ENCODE data around the gene LMO7. TPM values are rescaled to one million over a fixed set of nuclear protein-coding genes. Genes with fewer than 3 reads are reported as not detected.

Gene LMO7
- total RNA-seq, 1 experiment from 2014 or later, result 11.8 TPM

- POLR2A ChIA-PET, result no interaction called here
Observed at GRCh38 chr13:75748874-75749273, 112.7 kb downstream of the LMO7 start.

GRCh38 chr13:75749407-75749806 lies 113.3 kb downstream of the LMO7 start:
- Histone ChIP-seq H3K36me3 (ENCODE audit: control insufficient read depth, insufficient read depth, low read length) (no peaks in the 10 kb centered on the region), H3K4me1 (ENCODE audit: control insufficient read depth, insufficient read depth, low read length) (no peaks in the 10 kb centered on the region), H3K27me3 (ENCODE audit: control insufficient read depth, insufficient read depth, low read length) (no peaks in the 10 kb centered on the region), H3K9me3 (ENCODE audit: control insufficient read depth, insufficient read depth, low read depth, low read length) (no peaks in the 10 kb centered on the region), H3K4me3 (ENCODE audit: low read depth in 2 of 2, low read length in 2 of 2) (no peak overlapping the region), H3K27ac (ENCODE audit: low read length) (no peak overlapping the region)
- TF ChIP-seq REST (IDR thresholded peaks at IDR 0.05; ENCODE audit: insufficient read depth in 1 of 2, low read depth in 2 of 2, low read length in 1 of 2), result no peak
- no peak for TF ChIP-seq POLR2AphosphoS5 (IDR thresholded peaks at IDR 0.05; ENCODE audit: low read depth, low read length)
- TF ChIP-seq SIN3A (IDR thresholded peaks at IDR 0.05; ENCODE audit: borderline replicate concordance, insufficient read depth, low read depth, low read length), result no peak
- no peak for TF ChIP-seq CTCF (IDR thresholded peaks at IDR 0.05)
- TF ChIP-seq TCF7L2 (IDR thresholded peaks at IDR 0.05; ENCODE audit: low read depth, low read length), result no peak
- BruUV-seq (replicated peaks), result no TSS peak
- intact Hi-C loops (cut with micrococcal nuclease; ENCODE audit: unreplicated experiment) (no loop called here), in situ Hi-C loops (cut with HindIII; ENCODE audit: low pct_unique_long_range_greater_than_20kb, low sequenced_read_pairs) (no loop called here)
- DNase-seq (ENCODE audit: low read depth, low spot score) (no peak), ATAC-seq (no peak)
- ChIA-PET POLR2A (interaction anchor here (0.7 kb wide), 1 partner anchor 14 kb away, joined by 4 read pairs; no protein-coding TSS in a partner anchor), CTCF (no interaction called here)

More at GRCh38 chr13:75748874-75749273, 112.7 kb downstream of the LMO7 start:
- no peaks in the 10 kb centered on the region for H3K27me3 ChIP-seq (ENCODE audit: control insufficient read depth, insufficient read depth, low read length)
- no peaks in the 10 kb centered on the region for H3K9me3 ChIP-seq (ENCODE audit: control insufficient read depth, insufficient read depth, low read depth, low read length)
- intact Hi-C loops (cut with micrococcal nuclease; ENCODE audit: unreplicated experiment) (no loop called here), in situ Hi-C loops (cut with HindIII; ENCODE audit: low pct_unique_long_range_greater_than_20kb, low sequenced_read_pairs) (no loop called here)
- no peaks in the 10 kb centered on the region for H3K36me3 ChIP-seq (ENCODE audit: control insufficient read depth, insufficient read depth, low read length)
- no peak overlapping the region for H3K27ac ChIP-seq (ENCODE audit: low read length)
- BruUV-seq (replicated peaks), result no TSS peak
- no peak for TF ChIP-seq TCF7L2 (IDR thresholded peaks at IDR 0.05; ENCODE audit: low read depth, low read length)
- TF ChIP-seq CTCF (IDR thresholded peaks at IDR 0.05), result no peak
- no peak for TF ChIP-seq REST (IDR thresholded peaks at IDR 0.05; ENCODE audit: insufficient read depth in 1 of 2, low read depth in 2 of 2, low read length in 1 of 2)
- no peak for TF ChIP-seq SIN3A (IDR thresholded peaks at IDR 0.05; ENCODE audit: borderline replicate concordance, insufficient read depth, low read depth, low read length)
- no peak for TF ChIP-seq POLR2AphosphoS5 (IDR thresholded peaks at IDR 0.05; ENCODE audit: low read depth, low read length)
- H3K4me3 ChIP-seq (ENCODE audit: low read depth in 2 of 2, low read length in 2 of 2), result no peak overlapping the region
- ATAC-seq, result no peak
- DNase-seq (ENCODE audit: low read depth, low spot score), result no peak
- CTCF ChIA-PET, result no interaction called here
- H3K4me1 ChIP-seq (ENCODE audit: control insufficient read depth, insufficient read depth, low read length), result no peaks in the 10 kb centered on the region

Data from Panc1 (cell line).